HEK293 (cell line): ENCODE results near the gene LSG1.

Source experiments
- CTCF ChIA-PET: fragments of 350-600 bp; formaldehyde crosslinking; extraction: SDS; loops from one replicate; lab custom pipeline; 2021; ENCODE audit warnings: antibody characterized with exemption; lab: Yijun Ruan, JAX
- POLR2A ChIA-PET: fragments of 300-600 bp; formaldehyde crosslinking; extraction: SDS; loops from one replicate; lab custom pipeline; 2020; ENCODE audit warnings: antibody characterized with exemption, inconsistent platforms; lab: Yijun Ruan, JAX
- H3K27ac ChIP-seq: fragments of 200-500 bp; sonication (Bioruptor generic); 2 replicates; pipeline ENCODE4 v1.5.1; 2014; ENCODE audit warnings: low read depth, low read length, control low read depth, inconsistent platforms; ENCODE audit errors: extremely low read depth
- H3K36me3 ChIP-seq, 2 experiments: fragments of 200-500 bp in 1 of 2; sonication (Bioruptor generic) in 1 of 2; 1 replicate in 1 of 2; 2 replicates in 1 of 2; pipeline ENCODE4 v1.5.1; 2014 to 2017; ENCODE audit warnings: inconsistent platforms in 2 of 2, low read length in 2 of 2; ENCODE audit not compliant: control insufficient read depth in 2 of 2, insufficient read depth in 1 of 2
- H3K4me1 ChIP-seq: fragments of 200-500 bp; sonication (Bioruptor generic); 2 replicates; pipeline ENCODE4 v1.5.1; 2014; ENCODE audit warnings: mild to moderate bottlenecking, low read length, inconsistent platforms; ENCODE audit not compliant: control insufficient read depth, insufficient read depth
- H3K4me3 ChIP-seq: 2 replicates; pipeline ENCODE4 v1.5.1; 2011; ENCODE audit warnings: low read depth, mild to moderate bottlenecking, control low read depth, low read length, moderate library complexity
- H3K9me3 ChIP-seq: fragments of 200-500 bp; sonication (Bioruptor generic); 2 replicates; pipeline ENCODE4 v1.5.1; 2014; ENCODE audit warnings: low read depth, low read length, inconsistent platforms; ENCODE audit not compliant: control insufficient read depth, insufficient read depth
- BCL11B ChIP-seq: fragments of 450-650 bp; formaldehyde crosslinking; IDR thresholded peaks from 2 replicates; pipeline ENCODE4 v1.5.1; 2016; ENCODE audit warnings: low read depth, missing biosample characterization, missing genetic modification characterization
- GLIS1 ChIP-seq: fragments of 450-650 bp; formaldehyde crosslinking; IDR thresholded peaks from 2 replicates; pipeline ENCODE4 v1.5.1; 2016; ENCODE audit warnings: missing biosample characterization, missing genetic modification characterization
- HOXD13 ChIP-seq: sonication (generic); formaldehyde crosslinking; IDR thresholded peaks from 2 replicates; pipeline ENCODE4 v1.8.0; 2022; ENCODE audit warnings: missing genetic modification reagents, borderline replicate concordance
- OSR2 ChIP-seq: fragments of 450-650 bp; formaldehyde crosslinking; IDR thresholded peaks from 2 replicates; pipeline ENCODE4 v1.5.1; 2016; ENCODE audit warnings: missing biosample characterization, missing genetic modification characterization
- PBX3 ChIP-seq: sonication (generic); formaldehyde crosslinking; IDR thresholded peaks from 2 replicates; pipeline ENCODE4 v1.8.1; 2022; ENCODE audit warnings: mild to moderate bottlenecking, moderate library complexity, missing genetic modification reagents
- SCRT1 ChIP-seq: fragments of 450-650 bp; formaldehyde crosslinking; IDR thresholded peaks from 2 replicates; pipeline ENCODE4 v1.5.1; 2016; ENCODE audit warnings: missing biosample characterization, missing genetic modification characterization, borderline replicate concordance
- TSHZ1 ChIP-seq: fragments of 450-650 bp; formaldehyde crosslinking; IDR thresholded peaks from 2 replicates; pipeline ENCODE4 v1.5.1; 2016; ENCODE audit warnings: missing biosample characterization, missing genetic modification characterization, borderline replicate concordance
- YY1 ChIP-seq: fragments of 450-650 bp; formaldehyde crosslinking; IDR thresholded peaks from 2 replicates; pipeline ENCODE4 v1.5.1; 2018; ENCODE audit warnings: missing biosample characterization, missing genetic modification characterization
- ZBTB20 ChIP-seq: fragments of 450-650 bp; formaldehyde crosslinking; IDR thresholded peaks from 2 replicates; pipeline ENCODE4 v1.5.1; 2016; ENCODE audit warnings: missing biosample characterization, missing genetic modification characterization
- ZEB2 ChIP-seq: fragments of 450-650 bp; formaldehyde crosslinking; IDR thresholded peaks from 2 replicates; pipeline ENCODE4 v1.5.1; 2016; ENCODE audit warnings: missing biosample characterization, missing genetic modification characterization
- ZFP41 ChIP-seq: fragments of 450-650 bp; formaldehyde crosslinking; IDR thresholded peaks from 2 replicates; pipeline ENCODE4 v1.5.1; 2016; ENCODE audit warnings: missing biosample characterization, missing genetic modification characterization, borderline replicate concordance
- ZNF114 ChIP-seq: fragments of 450-650 bp; formaldehyde crosslinking; IDR thresholded peaks from 2 replicates; pipeline ENCODE4 v1.5.0; 2017; ENCODE audit warnings: missing biosample characterization, missing genetic modification characterization
- ZNF146 ChIP-seq: fragments of 450-650 bp; formaldehyde crosslinking; IDR thresholded peaks from 2 replicates; pipeline ENCODE4 v1.5.1; 2016; ENCODE audit warnings: missing biosample characterization, missing genetic modification characterization
- ZNF16 ChIP-seq: fragments of 450-650 bp; formaldehyde crosslinking; IDR thresholded peaks from 2 replicates; pipeline ENCODE4 v1.5.1; 2016; ENCODE audit warnings: low read depth, missing biosample characterization, missing genetic modification characterization
- ZNF169 ChIP-seq: fragments of 450-650 bp; formaldehyde crosslinking; IDR thresholded peaks from 2 replicates; pipeline ENCODE4 v1.5.1; 2016; ENCODE audit warnings: missing biosample characterization, missing genetic modification characterization
- ZNF302 ChIP-seq: fragments of 450-650 bp; formaldehyde crosslinking; IDR thresholded peaks from 2 replicates; pipeline ENCODE4 v1.5.1; 2016; ENCODE audit warnings: missing biosample characterization, missing genetic modification characterization, low read depth
- ZNF404 ChIP-seq: fragments of 450-650 bp; formaldehyde crosslinking; IDR thresholded peaks from 2 replicates; pipeline ENCODE4 v1.5.1; 2017; ENCODE audit warnings: missing biosample characterization, missing genetic modification characterization
- ZNF514 ChIP-seq: fragments of 450-650 bp; formaldehyde crosslinking; IDR thresholded peaks from 2 replicates; pipeline ENCODE4 v1.5.1; 2016; ENCODE audit warnings: missing biosample characterization, missing genetic modification characterization
- ZNF561 ChIP-seq: fragments of 450-650 bp; IDR thresholded peaks from 2 replicates; pipeline ENCODE4 v1.5.1; 2018; ENCODE audit warnings: missing biosample characterization, missing genetic modification characterization, borderline replicate concordance
- ZNF660 ChIP-seq: fragments of 450-650 bp; IDR thresholded peaks from 2 replicates; pipeline ENCODE4 v1.5.1; 2018; ENCODE audit warnings: missing biosample characterization, mild to moderate bottlenecking, missing genetic modification characterization
- ZNF677 ChIP-seq: fragments of 450-650 bp; IDR thresholded peaks from 2 replicates; pipeline ENCODE4 v1.5.0; 2018; ENCODE audit warnings: missing biosample characterization, mild to moderate bottlenecking, missing genetic modification characterization, moderate library complexity
- ZSCAN16 ChIP-seq: fragments of 450-650 bp; formaldehyde crosslinking; IDR thresholded peaks from 2 replicates; pipeline ENCODE4 v1.5.1; 2016; ENCODE audit warnings: missing biosample characterization, missing genetic modification characterization

The LSG1 gene

GRCh38 chr3:194610689-194611088 is 61.3 kb downstream of the LSG1 start (continued):
- TF ChIP-seq ZEB2 (tag by site-specific recombination) (no peak), TSHZ1 (tag by site-specific recombination) (no peak), ZNF514 (tag by site-specific recombination) (no peak), YY1 (no peak), ZNF302 (tag by site-specific recombination) (no peak)

GRCh38 chr3:194609601-194610000 is 62.4 kb downstream of the LSG1 start:
- Histone ChIP-seq H3K36me3 (no peaks in the 10 kb centered on the region), H3K4me1 (no peaks in the 10 kb centered on the region), H3K27ac (no peak overlapping the region), H3K4me3 (no peak overlapping the region), H3K9me3 (no peaks in the 10 kb centered on the region)
- ChIA-PET POLR2A (no interaction called here), CTCF (no interaction called here)
- TF ChIP-seq ZNF561 (tag by site-specific recombination) = no peak
- no peak for TF ChIP-seq HOXD13 (CRISPR knock-in tag)

GRCh38 chr3:194608981-194609380 is 63.0 kb downstream of the LSG1 start:
- H3K9me3 ChIP-seq = no peaks in the 10 kb centered on the region
- H3K36me3 ChIP-seq = peaks cover 0 to 3% of the 10 kb centered on the region in 2 experiments; a peak in 1 of 3 replicates
- no peak for TF ChIP-seq ZSCAN16 (tag by site-specific recombination)
- ChIA-PET CTCF (no interaction called here), POLR2A (no interaction called here)
- no peak overlapping the region for H3K4me3 ChIP-seq
- no peak overlapping the region for H3K27ac ChIP-seq
- no peaks in the 10 kb centered on the region for H3K4me1 ChIP-seq

- TF ChIP-seq GLIS1 (no peak), ZNF660 (tag by site-specific recombination) (no peak), ZNF677 (no peak), SCRT1 (no peak), PBX3 (CRISPR knock-in tag) (no peak), ZNF16 (tag by site-specific recombination) (no peak), OSR2 (no peak), BCL11B (tag by site-specific recombination) (no peak), ZNF169 (tag by site-specific recombination) (no peak), ZFP41 (tag by site-specific recombination) (no peak), ZNF146 (no peak), ZNF404 (tag by site-specific recombination) (no peak), ZNF114 (tag by site-specific recombination) (no peak), ZBTB20 (no peak)
- Histone ChIP-seq H3K4me3 (no peak overlapping the region), H3K27ac (no peak overlapping the region), H3K9me3 (no peaks in the 10 kb centered on the region), H3K36me3 (peaks cover 0 to 5% of the 10 kb centered on the region in 2 experiments; a peak in 1 of 3 replicates), H3K4me1 (no peaks in the 10 kb centered on the region)
- ChIA-PET CTCF (interaction anchor here (1.0 kb wide), 1 partner anchor 142 kb away, joined by 3 read pairs; no protein-coding TSS in a partner anchor), POLR2A (no interaction called here)
Measured at GRCh38 chr3:194607592-194608389, 64.2 kb downstream of the LSG1 start.
